Measurements from ENCODE around the gene FMN1. TPM values are rescaled to one million over a fixed set of nuclear protein-coding genes. Genes with fewer than 3 reads are reported as not detected.

The FMN1 gene
- total and polyA plus RNA-seq, 7 experiments from 2014 or later, result 0.02 to 32.2 (median 1.0) TPM; not detected in 1

DNA sequence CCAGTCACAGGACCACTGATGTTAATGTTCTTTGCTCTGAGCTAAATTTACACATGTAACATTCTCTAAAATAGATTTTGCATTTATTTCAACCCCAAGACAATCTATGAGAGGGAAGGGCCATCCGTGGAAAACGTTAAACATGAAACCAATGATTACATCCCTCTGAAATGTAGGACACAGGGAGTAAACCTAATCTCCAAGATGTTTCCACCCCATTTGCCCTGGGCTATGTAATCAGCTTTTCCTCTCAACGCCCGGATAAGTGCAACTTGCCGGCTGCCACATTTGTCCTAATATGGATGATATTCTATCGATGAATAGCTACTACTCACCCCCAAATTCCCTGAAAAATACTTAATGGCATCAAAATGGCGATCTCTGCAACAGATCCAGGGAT lies 6.4 kb upstream of the FMN1 start:
- CTCF ChIA-PET, result interaction anchor here (0.7 to 1.1 kb wide), 2 partner anchors 9 to 64 kb away, joined by 3 to 4 read pairs; no protein-coding TSS in a partner anchor
- intact Hi-C loops (cut with micrococcal nuclease), result no loop called here

DNA sequence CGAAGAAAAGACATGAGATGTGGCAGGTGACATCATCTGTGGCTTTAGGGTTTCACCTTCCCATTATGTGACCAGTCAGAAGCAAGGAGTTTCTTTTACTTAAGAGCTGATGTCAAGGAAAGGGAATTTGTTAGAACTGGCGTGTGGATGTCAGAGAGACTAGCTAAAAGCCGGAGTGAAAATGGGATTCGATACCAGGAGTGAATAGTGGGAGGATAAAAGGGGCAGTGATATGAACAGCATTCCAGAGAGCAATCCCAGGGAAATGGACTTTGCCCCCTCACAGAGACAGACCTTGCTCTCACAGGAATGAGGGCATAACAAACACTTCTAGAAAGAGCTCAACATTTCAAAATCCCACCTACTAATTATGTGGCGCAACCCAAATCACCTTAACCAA lies 5.9 kb upstream of the FMN1 start:
- peaks cover under 1 to 31% (median 18%) of the 10 kb centered on the region in 7 donors for H3K4me1 Mint-ChIP-seq
- intact Hi-C loops (cut with micrococcal nuclease), result no loop called here
- no peaks in the 10 kb centered on the region for H3K36me3 Mint-ChIP-seq
- no peak for DNase-seq
- peak overlapping the region in 1 of 9 donors; percentile 1 for H3K27ac Mint-ChIP-seq
- Histone ChIP-seq H3K27ac (ENCODE audit: low read depth, low read length) (no peak overlapping the region), H3K36me3 (ENCODE audit: control insufficient read depth in 2 of 3, insufficient read depth in 3 of 3, low read length in 3 of 3) (no peaks in the 10 kb centered on the region), H3K4me1 (ENCODE audit: control insufficient read depth in 2 of 2, insufficient read depth in 2 of 2, low read length in 2 of 2) (peaks cover 0 to 6% of the 10 kb centered on the region in 2 donors), H3K4me3 (ENCODE audit: low read length) (no peak overlapping the region), H3K27me3 (ENCODE audit: control insufficient read depth in 2 of 2, insufficient read depth in 2 of 2, low read length in 2 of 2) (no peaks in the 10 kb centered on the region), H3K9me3 (ENCODE audit: control insufficient read depth in 2 of 3, low read length in 3 of 3) (no peaks in the 10 kb centered on the region)
- CTCF ChIA-PET, result no interaction called here
- POLR2A ChIA-PET, result no interaction called here
- ATAC-seq, result no peak
- no peak overlapping the region for H3K4me3 Mint-ChIP-seq
- H3K27me3 Mint-ChIP-seq, result peaks cover 0 to 12% (median 0%) of the 10 kb centered on the region in 5 donors
- H3K9me3 Mint-ChIP-seq, result peaks cover 0 to 4% (median 0%) of the 10 kb centered on the region in 11 donors

More for the DNA sequence above, 6.4 kb upstream of the FMN1 start:
- H3K36me3 Mint-ChIP-seq, result no peaks in the 10 kb centered on the region
- H3K4me1 Mint-ChIP-seq, result peaks cover 0 to 30% (median 16%) of the 10 kb centered on the region in 7 donors
- Histone ChIP-seq H3K9me3 (ENCODE audit: control insufficient read depth in 2 of 3, low read length in 3 of 3) (no peaks in the 10 kb centered on the region), H3K36me3 (ENCODE audit: control insufficient read depth in 2 of 3, insufficient read depth in 3 of 3, low read length in 3 of 3) (no peaks in the 10 kb centered on the region), H3K27me3 (ENCODE audit: control insufficient read depth in 2 of 2, insufficient read depth in 2 of 2, low read length in 2 of 2) (no peaks in the 10 kb centered on the region), H3K4me3 (ENCODE audit: low read length) (no peak overlapping the region), H3K4me1 (ENCODE audit: control insufficient read depth in 2 of 2, insufficient read depth in 2 of 2, low read length in 2 of 2) (peaks cover 0 to 4% of the 10 kb centered on the region in 2 donors), H3K27ac (ENCODE audit: low read depth, low read length) (no peak overlapping the region)
- ATAC-seq, result no peak
- no peak for DNase-seq
- POLR2A ChIA-PET, result no interaction called here
- peak overlapping the region in 1 of 9 donors; percentile 81 for H3K27ac Mint-ChIP-seq
- H3K9me3 Mint-ChIP-seq, result peaks cover 0 to 4% (median 0%) of the 10 kb centered on the region in 11 donors
- peaks cover 0 to 12% (median 0%) of the 10 kb centered on the region in 5 donors for H3K27me3 Mint-ChIP-seq
- H3K4me3 Mint-ChIP-seq, result peak overlapping the region in 2 of 10 donors; percentile 74 to 76

GRCh38 chr15:33198541-33198940 lies 4.0 kb upstream of the FMN1 start:
- H3K4me1 ChIP-seq (ENCODE audit: control insufficient read depth in 2 of 2, insufficient read depth in 2 of 2, low read length in 2 of 2), result peaks cover 0 to 13% of the 10 kb centered on the region in 2 donors
- H3K9me3 Mint-ChIP-seq, result peaks cover 0 to 4% (median 0%) of the 10 kb centered on the region in 11 donors
- ChIA-PET POLR2A (no interaction called here), CTCF (no interaction called here)
- no peaks in the 10 kb centered on the region for H3K36me3 Mint-ChIP-seq
- ATAC-seq, result no peak
- no peak overlapping the region for H3K4me3 Mint-ChIP-seq
- H3K27ac ChIP-seq (ENCODE audit: low read depth, low read length), result no peak overlapping the region
- intact Hi-C loops (cut with micrococcal nuclease), result loop anchor here in 1 of 2 donors (10.0 kb wide), 1 partner anchor 836 kb away; the partner anchor contains the start of gene AVEN
- no peak overlapping the region for H3K4me3 ChIP-seq (ENCODE audit: low read length)
- peaks cover 4 to 39% (median 33%) of the 10 kb centered on the region in 7 donors for H3K4me1 Mint-ChIP-seq
- H3K27me3 ChIP-seq (ENCODE audit: control insufficient read depth in 2 of 2, insufficient read depth in 2 of 2, low read length in 2 of 2), result no peaks in the 10 kb centered on the region
- no peaks in the 10 kb centered on the region for H3K9me3 ChIP-seq (ENCODE audit: control insufficient read depth in 2 of 3, low read length in 3 of 3)
- H3K36me3 ChIP-seq (ENCODE audit: control insufficient read depth in 2 of 3, insufficient read depth in 3 of 3, low read length in 3 of 3), result no peaks in the 10 kb centered on the region
- H3K27ac Mint-ChIP-seq, result no peak overlapping the region
- H3K27me3 Mint-ChIP-seq, result peaks cover 0 to 18% (median 0%) of the 10 kb centered on the region in 5 donors
- DNase-seq, result no peak

DNA sequence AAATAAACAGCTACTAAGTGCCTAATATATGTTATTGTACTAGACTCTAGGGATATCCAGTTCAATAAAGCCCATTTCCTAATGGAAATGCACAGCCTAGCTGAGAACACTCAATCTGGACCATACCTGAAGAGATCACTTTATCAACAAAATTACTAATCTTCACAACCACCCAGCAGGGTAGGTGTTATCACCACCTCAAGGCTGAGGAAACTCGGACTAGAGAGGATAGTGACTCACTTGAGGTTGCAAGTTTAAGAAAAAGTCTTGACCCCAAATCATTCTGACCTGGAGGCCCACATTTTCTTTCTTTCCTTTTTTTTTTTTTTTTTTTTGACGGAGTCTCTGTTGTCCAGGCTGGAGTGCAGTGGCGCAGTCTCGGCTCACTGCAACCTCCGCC lies 3.1 kb upstream of the FMN1 start:
- Mint-ChIP-seq H3K27ac (no peak overlapping the region), H3K27me3 (peaks cover 0 to 27% (median 0%) of the 10 kb centered on the region in 5 donors), H3K4me3 (no peak overlapping the region), H3K9me3 (peaks cover 0 to 4% (median 0%) of the 10 kb centered on the region in 11 donors), H3K36me3 (no peaks in the 10 kb centered on the region), H3K4me1 (peaks cover 4 to 39% (median 33%) of the 10 kb centered on the region in 7 donors)
- ATAC-seq (no peak), DNase-seq (no peak)
- Histone ChIP-seq H3K4me3 (ENCODE audit: low read length) (no peak overlapping the region), H3K9me3 (ENCODE audit: control insufficient read depth in 2 of 3, low read length in 3 of 3) (no peaks in the 10 kb centered on the region), H3K27ac (ENCODE audit: low read depth, low read length) (no peak overlapping the region), H3K36me3 (ENCODE audit: control insufficient read depth in 2 of 3, insufficient read depth in 3 of 3, low read length in 3 of 3) (no peaks in the 10 kb centered on the region), H3K4me1 (ENCODE audit: control insufficient read depth in 2 of 2, insufficient read depth in 2 of 2, low read length in 2 of 2) (peaks cover 0 to 13% of the 10 kb centered on the region in 2 donors), H3K27me3 (ENCODE audit: control insufficient read depth in 2 of 2, insufficient read depth in 2 of 2, low read length in 2 of 2) (no peaks in the 10 kb centered on the region)
- intact Hi-C loops (cut with micrococcal nuclease), result loop anchor here in 1 of 2 donors (10.0 kb wide), 1 partner anchor 837 kb away; the partner anchor contains the start of gene AVEN
- ChIA-PET CTCF (no interaction called here), POLR2A (interaction anchor here (0.9 kb wide), 1 partner anchor 11 kb away, joined by 3 read pairs; no protein-coding TSS in a partner anchor)

DNA sequence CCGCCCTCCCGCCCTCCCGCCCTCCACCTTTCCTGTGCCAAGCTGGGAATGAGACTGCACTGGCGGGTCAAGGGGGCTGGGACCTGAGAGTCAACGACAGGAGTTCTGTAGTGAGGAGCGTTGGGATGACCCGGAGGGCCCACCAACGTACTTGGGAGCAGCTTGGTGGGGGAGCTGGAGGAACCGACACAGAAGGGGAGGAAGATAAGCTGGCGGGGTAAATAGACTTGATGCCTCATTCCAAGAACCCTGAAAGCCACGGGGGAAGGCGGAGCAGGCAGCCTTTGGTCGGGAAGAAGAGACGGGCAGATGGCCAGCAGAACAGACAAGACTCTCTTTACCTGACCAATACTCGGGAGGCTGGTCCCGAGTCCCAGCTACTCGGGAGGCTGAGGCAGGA lies 277 bp downstream of the FMN1 start:
- no peak for ATAC-seq
- H3K9me3 Mint-ChIP-seq, result peaks cover 0 to 4% (median 0%) of the 10 kb centered on the region in 11 donors
- ChIA-PET CTCF (no interaction called here), POLR2A (interaction anchor here (0.6 kb wide), 1 partner anchor 33 kb away, joined by 4 read pairs; no protein-coding TSS in a partner anchor)
- H3K4me3 ChIP-seq (ENCODE audit: low read length), result peak overlapping the region; percentile 83
- intact Hi-C loops (cut with micrococcal nuclease), result loop anchor here in 1 of 2 donors (1.0 to 10.0 kb wide), 3 partner anchors 8 to 841 kb away; partner anchors contain the start of gene AVEN
- H3K36me3 ChIP-seq (ENCODE audit: control insufficient read depth in 2 of 3, insufficient read depth in 3 of 3, low read length in 3 of 3), result no peaks in the 10 kb centered on the region
- no peak for DNase-seq
- peaks cover 4 to 22% (median 14%) of the 10 kb centered on the region in 7 donors for H3K4me1 Mint-ChIP-seq
- H3K27me3 Mint-ChIP-seq, result peaks cover 0 to 43% (median 4%) of the 10 kb centered on the region in 5 donors
- H3K36me3 Mint-ChIP-seq, result no peaks in the 10 kb centered on the region
- H3K27me3 ChIP-seq (ENCODE audit: control insufficient read depth in 2 of 2, insufficient read depth in 2 of 2, low read length in 2 of 2), result no peaks in the 10 kb centered on the region
- peak overlapping the region in 5 of 9 donors; percentile 77 to 95 (median 81) for H3K27ac Mint-ChIP-seq
- peaks cover 0 to 9% of the 10 kb centered on the region in 2 donors for H3K4me1 ChIP-seq (ENCODE audit: control insufficient read depth in 2 of 2, insufficient read depth in 2 of 2, low read length in 2 of 2)
- peak overlapping the region; percentile 71 to 92 (median 85) for H3K4me3 Mint-ChIP-seq
- no peak overlapping the region for H3K27ac ChIP-seq (ENCODE audit: low read depth, low read length)
- no peaks in the 10 kb centered on the region for H3K9me3 ChIP-seq (ENCODE audit: control insufficient read depth in 2 of 3, low read length in 3 of 3)

DNA sequence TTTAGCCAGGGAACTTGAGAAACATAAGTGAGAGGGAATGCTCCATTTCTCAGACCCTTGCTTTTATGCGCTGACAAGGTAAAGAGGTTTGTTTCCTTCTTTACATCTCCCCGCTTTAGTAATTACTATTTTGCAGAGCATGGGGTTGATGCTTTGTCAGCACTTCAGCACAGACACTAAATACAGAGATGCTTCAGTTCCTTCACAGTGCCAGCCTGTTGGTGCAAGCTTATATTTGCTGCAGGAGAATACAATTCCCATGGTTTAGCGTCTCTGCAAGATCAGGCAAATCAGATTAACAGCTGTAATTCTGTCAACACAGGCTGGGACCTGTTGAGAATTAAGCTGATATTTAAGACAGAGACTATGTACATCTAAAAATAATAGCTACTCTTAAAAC lies 2.9 kb downstream of the FMN1 start:
- ATAC-seq (no peak), DNase-seq (no peak)
- no peak overlapping the region for H3K27ac ChIP-seq (ENCODE audit: low read depth, low read length)
- ChIA-PET POLR2A (no interaction called here), CTCF (interaction anchor here (1.2 kb wide), 1 partner anchor 10 kb away, joined by 3 read pairs; no protein-coding TSS in a partner anchor)
- no peaks in the 10 kb centered on the region for H3K9me3 ChIP-seq (ENCODE audit: control insufficient read depth in 2 of 3, low read length in 3 of 3)
- peaks cover 0 to 9% of the 10 kb centered on the region in 2 donors for H3K4me1 ChIP-seq (ENCODE audit: control insufficient read depth in 2 of 2, insufficient read depth in 2 of 2, low read length in 2 of 2)
- H3K36me3 ChIP-seq (ENCODE audit: control insufficient read depth in 2 of 3, insufficient read depth in 3 of 3, low read length in 3 of 3), result no peaks in the 10 kb centered on the region
- no peak overlapping the region for H3K4me3 ChIP-seq (ENCODE audit: low read length)
- H3K9me3 Mint-ChIP-seq, result peaks cover 0 to 4% (median 0%) of the 10 kb centered on the region in 11 donors
- no peak overlapping the region for H3K27ac Mint-ChIP-seq
- H3K27me3 ChIP-seq (ENCODE audit: control insufficient read depth in 2 of 2, insufficient read depth in 2 of 2, low read length in 2 of 2), result no peaks in the 10 kb centered on the region
- H3K4me3 Mint-ChIP-seq, result no peak overlapping the region
- peaks cover 4 to 22% (median 14%) of the 10 kb centered on the region in 7 donors for H3K4me1 Mint-ChIP-seq
- peaks cover 0 to 41% (median 5%) of the 10 kb centered on the region in 5 donors for H3K27me3 Mint-ChIP-seq
- no peaks in the 10 kb centered on the region for H3K36me3 Mint-ChIP-seq
- intact Hi-C loops (cut with micrococcal nuclease), result loop anchor here in 1 of 2 donors (10.0 kb wide), 1 partner anchor 843 kb away; the partner anchor contains the start of gene AVEN
